HCT116 (cell line): ENCODE measurements around the gene ABHD16A. TPM values are rescaled to one million over a fixed set of nuclear protein-coding genes. Genes with fewer than 3 reads are reported as not detected.

Experiments used
- ATAC-seq: fragments of 200-7000 bp; cut with Tn5 transposase; 2 replicates; pipeline ENCODE4 v1.9.1; 2020; ENCODE audit warnings: mild to moderate bottlenecking, moderate library complexity
- BruUV-seq: library from RNA; stranded (reverse); fragments of 400-500 nt; replicated peaks from 2 replicates; lab custom pipeline; 2021; lab: Mats Ljungman, UMichigan
- CTCF ChIA-PET: fragments of 300-600 bp; sonication (Branson Sonifier 250); formaldehyde crosslinking; loops from one replicate; lab custom pipeline; 2021; ENCODE audit warnings: antibody characterized with exemption; lab: Charles Lee
- POLR2A ChIA-PET: fragments of 300-600, 350-600 bp; sonication (Branson Sonifier 250); formaldehyde crosslinking; loops from one replicate; lab custom pipeline; 2021; ENCODE audit warnings: antibody characterized with exemption; lab: Charles Lee
- RAD21 ChIA-PET, 2 experiments: fragments of 300-600 bp; sonication (Branson Sonifier 250); formaldehyde crosslinking; loops; one replicate each; lab custom pipeline; 2023; ENCODE audit warnings: low total read pairs in 2 of 2; ENCODE audit not compliant: uncharacterized antibody in 2 of 2, unreplicated experiment in 2 of 2, low non-redundant PET in 1 of 2; lab: Charles Lee
- DNase-seq: peaks from one replicate; pipeline ENCODE4 v3.0.0-alpha.2; 2010; ENCODE audit warnings: low read depth, low spot score
- H2AFZ ChIP-seq: fragments of 200-600 bp; shearing (Covaris generic), sonication (generic); 2 replicates; pipeline ENCODE4 v1.6.1; 2017; ENCODE audit warnings: low read depth, mixed run types, mixed read lengths, antibody characterized with exemption, low read length; ENCODE audit not compliant: poor library complexity, severe bottlenecking
- H3K27ac ChIP-seq: 2 replicates; pipeline ENCODE4 v1.5.1; 2012; ENCODE audit warnings: low read depth, low read length
- H3K27me3 ChIP-seq: fragments of 200-600 bp; sonication (generic); 2 replicates; pipeline ENCODE4 v1.6.1; 2016; ENCODE audit warnings: mixed run types, low read length, mixed read lengths; ENCODE audit not compliant: insufficient read depth
- H3K36me3 ChIP-seq, 2 experiments: fragments of 200-500 bp in 1 of 2; fragments of 200-600 bp in 1 of 2; sonication (Bioruptor generic) in 1 of 2; sonication (generic) in 1 of 2; 2 replicates each; pipeline versions ENCODE4 v1.5.1 to v1.6.1; 2014 to 2016; ENCODE audit warnings: low read length in 2 of 2, inconsistent platforms in 1 of 2, mixed read lengths in 1 of 2, mixed run types in 1 of 2; ENCODE audit not compliant: insufficient read depth in 2 of 2, control insufficient read depth in 1 of 2
- H3K4me1 ChIP-seq, 2 experiments: fragments of 200-600 bp in 1 of 2; sonication (generic) in 1 of 2; 2 replicates each; pipeline versions ENCODE4 v1.5.1 to v1.6.1; 2012 to 2017; ENCODE audit warnings: low read length in 2 of 2, inconsistent platforms in 1 of 2, mild to moderate bottlenecking in 1 of 2, mixed read lengths in 1 of 2, mixed run types in 1 of 2, moderate library complexity in 1 of 2; ENCODE audit not compliant: insufficient read depth in 2 of 2, control insufficient read depth in 1 of 2
- H3K4me2 ChIP-seq: fragments of 200-600 bp; sonication (generic); 2 replicates; pipeline ENCODE4 v1.6.1; 2017; ENCODE audit warnings: mixed run types, low read length, mixed read lengths
- H3K4me3 ChIP-seq, 2 experiments: fragments of 200-600 bp in 1 of 2; sonication (generic) in 1 of 2; replicated peaks in 1 of 2; 2 replicates each; pipeline ENCODE4 v1.5.1; 2011 to 2016; ENCODE audit warnings: low read length in 2 of 2, control low read depth in 1 of 2, low read depth in 1 of 2, mild to moderate bottlenecking in 1 of 2, mixed read lengths in 1 of 2, mixed run types in 1 of 2
- H3K79me2 ChIP-seq: fragments of 200-600 bp; sonication (generic); 2 replicates; pipeline ENCODE4 v1.6.1; 2017; ENCODE audit warnings: mild to moderate bottlenecking, mixed run types, low read length, moderate library complexity, mixed read lengths; ENCODE audit not compliant: insufficient read depth
- H3K9ac ChIP-seq: fragments of 200-600 bp; sonication (generic); 2 replicates; pipeline ENCODE4 v1.6.1; 2016; ENCODE audit warnings: low read length, mixed read lengths
- H3K9me2 ChIP-seq: fragments of 200-600 bp; sonication (generic), shearing (Covaris generic); 2 replicates; pipeline ENCODE4 v1.6.1; 2017; ENCODE audit warnings: mixed run types, mild to moderate bottlenecking, moderate library complexity; ENCODE audit not compliant: insufficient read depth
- H3K9me3 ChIP-seq, 2 experiments: fragments of 200-500 bp in 1 of 2; fragments of 200-600 bp in 1 of 2; sonication (Bioruptor generic) in 1 of 2; sonication (generic) in 1 of 2; 2 replicates each; pipeline ENCODE4 v1.6.1; 2014 to 2017; ENCODE audit warnings: low read length in 2 of 2, mixed read lengths in 2 of 2, inconsistent platforms in 1 of 2, low read depth in 1 of 2, mild to moderate bottlenecking in 1 of 2, mixed run types in 1 of 2, moderate library complexity in 1 of 2; ENCODE audit not compliant: control insufficient read depth in 1 of 2, insufficient read depth in 1 of 2
- H4K20me1 ChIP-seq: fragments of 200-600 bp; sonication (generic), shearing (Covaris generic); 2 replicates; pipeline ENCODE4 v1.6.1; 2017; ENCODE audit warnings: mixed run types, mild to moderate bottlenecking, moderate library complexity; ENCODE audit not compliant: insufficient read depth
- ATF3 ChIP-seq: IDR thresholded peaks from 2 replicates; pipeline ENCODE4 v1.6.1; 2012
- CBX3 ChIP-seq: IDR thresholded peaks from 2 replicates; pipeline ENCODE4 v1.6.1; 2012; ENCODE audit warnings: low read depth
- CEBPB ChIP-seq: IDR thresholded peaks from 2 replicates; pipeline ENCODE4 v1.6.1; 2012; ENCODE audit warnings: low read depth
- CTCF ChIP-seq, 3 experiments: fragments of 200-600 bp in 1 of 3; sonication (generic) in 1 of 3; IDR thresholded peaks in 2 of 3; conservative IDR thresholded peaks in 1 of 3; 2 replicates each; pipeline ENCODE4 v1.5.1; 2012 to 2017; ENCODE audit warnings: low read depth in 2 of 3, low read length in 2 of 3, antibody characterized with exemption in 1 of 3, borderline replicate concordance in 1 of 3, control low read depth in 1 of 3, mild to moderate bottlenecking in 1 of 3, mixed read lengths in 1 of 3, mixed run types in 1 of 3, moderate library complexity in 1 of 3; ENCODE audit not compliant: insufficient read depth in 1 of 3
- EGR1 ChIP-seq: IDR thresholded peaks from 2 replicates; pipeline ENCODE4 v1.6.1; 2012; ENCODE audit warnings: low read depth
- EZH2 ChIP-seq: fragments of 200-600 bp; sonication (generic); IDR thresholded peaks from 2 replicates; pipeline ENCODE4 v1.6.1; 2017; ENCODE audit warnings: antibody characterized with exemption, mixed run types
- EZH2phosphoT487 ChIP-seq: fragments of 200-600 bp; IDR thresholded peaks from 2 replicates; pipeline ENCODE4 v1.6.1; 2018; ENCODE audit warnings: antibody characterized with exemption, borderline replicate concordance
- FOSL1 ChIP-seq: IDR thresholded peaks from 2 replicates; pipeline ENCODE4 v1.6.1; 2012; ENCODE audit warnings: low read depth
- MAX ChIP-seq: IDR thresholded peaks from 2 replicates; pipeline ENCODE4 v1.6.1; 2012
- POLR2A ChIP-seq: IDR thresholded peaks from 2 replicates; pipeline ENCODE4 v1.7.0; 2011; ENCODE audit warnings: borderline replicate concordance; ENCODE audit not compliant: insufficient read depth, insufficient read length; ENCODE audit errors: extremely low read depth
- POLR2AphosphoS5 ChIP-seq: IDR thresholded peaks from 2 replicates; pipeline ENCODE4 v1.6.1; 2011; ENCODE audit warnings: mild to moderate bottlenecking, low read depth, low read length, moderate library complexity
- REST ChIP-seq: IDR thresholded peaks from 2 replicates; pipeline ENCODE4 v1.6.1; 2012; ENCODE audit warnings: low read depth
- SP1 ChIP-seq: IDR thresholded peaks from 2 replicates; pipeline ENCODE4 v1.6.1; 2012; ENCODE audit warnings: low read depth
- SRF ChIP-seq: IDR thresholded peaks from 2 replicates; pipeline ENCODE4 v1.6.1; 2012; ENCODE audit warnings: low read depth
- TCF7L2 ChIP-seq: IDR thresholded peaks from 2 replicates; pipeline ENCODE4 v1.7.0; 2011; ENCODE audit warnings: borderline replicate concordance, inconsistent platforms; ENCODE audit not compliant: insufficient read depth, insufficient read length; ENCODE audit errors: extremely low read depth
- YY1 ChIP-seq: IDR thresholded peaks from 2 replicates; pipeline ENCODE4 v1.6.1; 2011; ENCODE audit warnings: low read length, low read depth, moderate library complexity, mild to moderate bottlenecking; ENCODE audit not compliant: insufficient replicate concordance; ENCODE audit errors: extremely low read depth
- ZFX ChIP-seq: fragments of 450-650 bp; IDR thresholded peaks from 2 replicates; pipeline ENCODE4 v1.6.1; 2017
- ZNF274 ChIP-seq: fragments of 200-500 bp; sonication (Bioruptor generic); IDR thresholded peaks from 2 replicates; pipeline ENCODE4 v1.6.1; 2014; ENCODE audit warnings: mild to moderate bottlenecking, low read depth, low read length, inconsistent platforms
- intact Hi-C: fragments of 100-400 bp; cut with micrococcal nuclease; formaldehyde crosslinking; loops from 2 replicates; pipeline ENCODE4 v1.10.0; 2022
- total RNA-seq: library from RNA; stranded (reverse); gene quantifications from one replicate; pipeline ENCODE4 v1.2.1, GENCODE V29; 2021; ENCODE audit not compliant: unreplicated experiment

The ABHD16A gene
- total RNA-seq, 1 experiment from 2014 or later: 32.4 TPM

- ChIA-PET CTCF (interaction anchor here (0.6 to 3.6 kb wide), 7 partner anchors 9 to 137 kb away, joined by 3 to 25 read pairs (median 6); partner anchors contain the start of genes DDAH2, GPANK1, LSM2 and LY6G5C), RAD21 (interaction anchor here (0.6 to 1.2 kb wide), 3 partner anchors 32 to 89 kb away, joined by 3 read pairs; no protein-coding TSS in a partner anchor), POLR2A (interaction anchor here (0.6 to 4.3 kb wide), 15 partner anchors 8 to 197 kb away, joined by 3 to 21 read pairs (median 4); partner anchors contain the start of genes ABHD16A, BAG6, CSNK2B and DDX39B)
- ATAC-seq: no peak
- no peak for DNase-seq
- peaks cover 55% of the 10 kb centered on the region for H3K79me2 ChIP-seq
- H3K4me3 ChIP-seq: peak overlapping the region; percentile 37 to 92
- H3K4me1 ChIP-seq: peaks cover 41 to 67% of the 10 kb centered on the region in 2 experiments
- no peaks in the 10 kb centered on the region; the same call in 1 of the 2 replicates for H4K20me1 ChIP-seq
- H2AFZ ChIP-seq: peak overlapping the region; percentile 52
- H3K36me3 ChIP-seq: peaks cover 22 to 31% of the 10 kb centered on the region in 2 experiments
- H3K4me2 ChIP-seq: peak overlapping the region; percentile 83
- intact Hi-C loops: loop anchor here (1.0 to 5.0 kb wide), 4 partner anchors 35 to 94 kb away; partner anchors contain the start of genes ABHD16A, CSNK2B and LY6G5B
- no peaks in the 10 kb centered on the region for H3K27me3 ChIP-seq
- peak overlapping the region; percentile 90 for H3K27ac ChIP-seq
- no peaks in the 10 kb centered on the region for H3K9me2 ChIP-seq
- no TSS peak for BruUV-seq
- peak overlapping the region; percentile 75 for H3K9ac ChIP-seq
- no peaks in the 10 kb centered on the region for H3K9me3 ChIP-seq
- TF ChIP-seq EZH2 (no peak), ZNF274 (no peak), EGR1 (no peak), MAX (no peak), POLR2AphosphoS5 (peak; percentile 51), POLR2A (peak; percentile 24), CTCF (IDR thresholded peaks at IDR 0.05 in 2 of 3, conservative IDR thresholded peaks at IDR 0.05 in 1 of 3; ENCODE audit: borderline replicate concordance in 1 of 3, insufficient read depth in 1 of 3, low read depth in 2 of 3, low read length in 2 of 3) (peak in 2 of 3 experiments; percentile 38; a peak in 4 of 6 replicates), SRF (no peak), FOSL1 (no peak), ZFX (no peak), EZH2phosphoT487 (no peak), SP1 (no peak), TCF7L2 (no peak), CEBPB (no peak), ATF3 (no peak), CBX3 (no peak), REST (no peak), YY1 (no peak)
These were observed 35.2 kb upstream of the ABHD16A start for GRCh38 chr6:31737991-31738979.
